K562 (cell line): ENCODE measurements around the gene THADA. TPM values are rescaled to one million over a fixed set of nuclear protein-coding genes. Genes with fewer than 3 reads are reported as not detected.

Experiments
- ATAC-seq: fragments of 200-7000 bp; cut with Tn5 transposase; 3 replicates; pipeline ENCODE4 v1.9.1; 2020; ENCODE audit warnings: moderate library complexity
- BruUV-seq: library from RNA; stranded (reverse); fragments of 400-500 nt; replicated peaks from 2 replicates; lab custom pipeline; 2021; lab: Mats Ljungman, UMichigan
- CTCF ChIA-PET: fragments of 300-600 bp; formaldehyde crosslinking; extraction: SDS; loops from one replicate; lab custom pipeline; 2021; ENCODE audit warnings: low intra/inter-chr PET ratio; lab: Yijun Ruan, JAX
- POLR2A ChIA-PET: fragments of 300-600, 350-650 bp; sonication (Branson Sonifier 250); formaldehyde crosslinking; extraction: SDS; loops from one replicate; lab custom pipeline; 2021; ENCODE audit warnings: antibody characterized with exemption, inconsistent platforms; lab: Yijun Ruan, JAX
- DNase-seq, 4 experiments: peaks; one replicate each; pipeline versions ENCODE4 v3.0.0 to v3.0.0-alpha.2; 2011 to 2018; ENCODE audit warnings: low spot score in 3 of 4, mixed read lengths in 3 of 4; ENCODE audit errors: extremely low read depth in 1 of 4
- FAIRE-seq: peaks from 2 replicates; lab custom pipeline; 2011; peaks lifted over from hg19 to GRCh38; lab: Jason Lieb, UNC
- H2AFZ ChIP-seq: 2 replicates; pipeline ENCODE4 v1.6.0; 2011; ENCODE audit warnings: low read depth, low read length, control low read depth, inconsistent platforms
- H3K27ac ChIP-seq: fragments of 200-600 bp; 3 replicates; pipeline ENCODE4 v1.8.0; 2011; ENCODE audit warnings: low read depth, mild to moderate bottlenecking, control low read depth, inconsistent platforms, low read length, moderate library complexity, mixed read lengths; ENCODE audit errors: extremely low read depth
- H3K27me3 ChIP-seq, 2 experiments: fragments of 300-600 bp in 1 of 2; 2 replicates in 1 of 2; 3 replicates in 1 of 2; pipeline versions ENCODE4 v1.6.0 to v1.8.0; 2011; ENCODE audit warnings: inconsistent platforms in 2 of 2, low read length in 2 of 2, mild to moderate bottlenecking in 1 of 2, mixed read lengths in 1 of 2, moderate library complexity in 1 of 2; ENCODE audit not compliant: control insufficient read depth in 2 of 2, insufficient read depth in 2 of 2
- H3K36me3 ChIP-seq: fragments of 300-600 bp; 3 replicates; pipeline ENCODE4 v1.8.0; 2011; ENCODE audit warnings: mild to moderate bottlenecking, low read length, inconsistent platforms; ENCODE audit not compliant: control insufficient read depth, insufficient read depth
- H3K4me1 ChIP-seq, 2 experiments: fragments of 200-600 bp in 1 of 2; replicated peaks in 1 of 2; 2 replicates in 1 of 2; 3 replicates in 1 of 2; pipeline versions ENCODE4 v1.5.1 to v1.8.0; 2011; ENCODE audit warnings: inconsistent platforms in 2 of 2, low read length in 2 of 2, mild to moderate bottlenecking in 1 of 2, mixed read lengths in 1 of 2, moderate library complexity in 1 of 2; ENCODE audit not compliant: control insufficient read depth in 2 of 2, insufficient read depth in 2 of 2
- H3K4me2 ChIP-seq: 2 replicates; pipeline ENCODE4 v1.6.1; 2011; ENCODE audit warnings: low read length, control low read depth, inconsistent platforms, mixed read lengths; ENCODE audit not compliant: insufficient read depth
- H3K4me3 ChIP-seq: fragments of 200-600 bp; sonication (generic), shearing (Covaris generic); 2 replicates; pipeline ENCODE4 v1.5.1; 2016; ENCODE audit warnings: control low read depth, inconsistent platforms
- H3K79me2 ChIP-seq: fragments of 200-600 bp; 3 replicates; pipeline ENCODE4 v1.8.0; 2011; ENCODE audit warnings: low read length, inconsistent platforms; ENCODE audit not compliant: control insufficient read depth, insufficient read depth
- H3K9ac ChIP-seq, 2 experiments: 2 replicates each; pipeline versions ENCODE4 v1.6.0 to v1.6.1; 2011; ENCODE audit warnings: low read depth in 2 of 2, low read length in 2 of 2, control low read depth in 1 of 2, inconsistent platforms in 1 of 2, mild to moderate bottlenecking in 1 of 2, mixed read lengths in 1 of 2; ENCODE audit not compliant: insufficient read depth in 1 of 2
- H3K9me1 ChIP-seq: one replicate; pipeline ENCODE4 v1.6.0; 2011; ENCODE audit warnings: inconsistent platforms, mild to moderate bottlenecking, low read length, moderate library complexity; ENCODE audit not compliant: control insufficient read depth, insufficient read depth
- H3K9me3 ChIP-seq: replicated peaks from 2 replicates; pipeline ENCODE4 v1.5.1; 2011; ENCODE audit warnings: low read depth, low read length, inconsistent platforms; ENCODE audit not compliant: control insufficient read depth, insufficient read depth
- H4K20me1 ChIP-seq: replicated peaks from 2 replicates; pipeline ENCODE4 v1.6.1; 2011; ENCODE audit warnings: low read length, inconsistent platforms, mixed read lengths; ENCODE audit not compliant: control insufficient read depth, insufficient read depth
- BRF1 ChIP-seq: IDR thresholded peaks from 3 replicates; pipeline ENCODE4 v1.6.1; 2011; ENCODE audit warnings: borderline replicate concordance, mild to moderate bottlenecking; ENCODE audit not compliant: insufficient read length; ENCODE audit errors: extremely low read depth
- DACH1 ChIP-seq: fragments of 450-650 bp; IDR thresholded peaks from 2 replicates; pipeline ENCODE4 v1.6.1; 2018; ENCODE audit not compliant: partially characterized antibody
- DIDO1 ChIP-seq: fragments of 450-650 bp; IDR thresholded peaks from 2 replicates; pipeline ENCODE4 v1.6.1; 2016; ENCODE audit warnings: low read depth, missing biosample characterization, missing genetic modification characterization
- ERF ChIP-seq: fragments of 450-650 bp; formaldehyde crosslinking; IDR thresholded peaks from 2 replicates; pipeline ENCODE4 v1.4.0; 2020; ENCODE audit warnings: mild to moderate bottlenecking, mixed read lengths
- JUND ChIP-seq, 2 experiments: IDR thresholded peaks; 2 replicates in 1 of 2; 3 replicates in 1 of 2; pipeline ENCODE4 v1.6.1; 2011; ENCODE audit warnings: borderline replicate concordance in 2 of 2, low read depth in 2 of 2, low read length in 2 of 2, improper control_type of control experiment in 1 of 2, missing biosample characterization in 1 of 2, missing genetic modification characterization in 1 of 2, missing genetic modification reagents in 1 of 2
- RUNX1 ChIP-seq: sonication (generic); IDR thresholded peaks from 2 replicates; pipeline ENCODE4 v1.6.1; 2016; ENCODE audit warnings: antibody characterized with exemption, low read depth
- SRSF9 ChIP-seq: fragments of 200-400 bp; formaldehyde crosslinking; IDR thresholded peaks from 2 replicates; pipeline ENCODE4 v1.6.1; 2017; ENCODE audit warnings: low read depth, low read length, borderline replicate concordance
- ZBED1 ChIP-seq: IDR thresholded peaks from 2 replicates; pipeline ENCODE4 v1.6.1; 2014
- ZFX ChIP-seq: sonication (generic); formaldehyde crosslinking; IDR thresholded peaks from 2 replicates; pipeline ENCODE4 v1.8.0; 2022; ENCODE audit warnings: mild to moderate bottlenecking, missing genetic modification reagents, moderate library complexity
- ZNF184 ChIP-seq: sonication (generic); formaldehyde crosslinking; IDR thresholded peaks from 2 replicates; pipeline ENCODE4 v1.5.0; 2020; ENCODE audit warnings: missing genetic modification reagents
- ZNF197 ChIP-seq: fragments of 200-800 bp; sonication (Bioruptor generic); IDR thresholded peaks from 2 replicates; pipeline ENCODE4 v1.6.1; 2016; ENCODE audit warnings: low read depth, missing genetic modification characterization, missing compliant biosample characterization
- WGBS: fragments of 100-300 bp; shearing (Covaris generic); methylation state at CpG from one replicate; pipeline ENCODE4 v1.1.6; 2016; ENCODE audit warnings: low coverage, mixed read lengths; ENCODE audit not compliant: insufficient coverage; ENCODE audit errors: missing lambda C conversion rate; 5-methylcytosine and 5-hydroxymethylcytosine counted together
- in situ Hi-C: fragments of 300-500 bp; cut with MboI; formaldehyde crosslinking; loops from 4 replicates; pipeline ENCODE4 v1.15.0; 2018; ENCODE audit warnings: inconsistent platforms, mixed read lengths
- intact Hi-C: fragments of 100-400 bp; cut with micrococcal nuclease; formaldehyde crosslinking; loops from 2 replicates; pipeline ENCODE4 v1.14.2; 2022
- polyA plus RNA-seq, 8 experiments: library from polyadenylated mRNA; depleted of rRNA in 4 of 8; stranded (reverse) in 5 of 8; unstranded in 3 of 8; fragments of >200 nt; fragmentation: Nextera tagmentation in 2 of 8; fragmentation: Illumina TruSeq in 1 of 8; extraction: Ambion mirVana in 2 of 8; extraction: Trizol in 1 of 8; gene quantifications; 2 replicates each; pipeline versions ENCODE4 v1.2.1 to v1.2.3, GENCODE V29; 2011 to 2014; ENCODE audit warnings: inconsistent platforms in 1 of 8, missing spikeins in 1 of 8
- total RNA-seq, 7 experiments: library from RNA; depleted of rRNA in 6 of 7; stranded (reverse); fragments of >200 nt in 6 of 7; fragmentation: Illumina TruSeq in 2 of 7; extraction: Trizol in 2 of 7; gene quantifications; 2 replicates each; pipeline versions ENCODE4 v1.2.1 to v1.2.3, GENCODE V29; 2011 to 2021; ENCODE audit warnings: low replicate concordance in 1 of 7
- TF ChIP-seq, protein P1 (sequence below): fragments of 450-650 bp; conservative IDR thresholded peaks from 2 replicates; pipeline ENCODE4 v1.6.1; 2016; ENCODE audit warnings: missing genetic modification characterization, low read depth, mild to moderate bottlenecking, control low read depth, missing compliant biosample characterization

Gene THADA
- total and polyA plus RNA-seq, 9 of the 15 experiments (the other 6 are each of a cell fraction or from before 2014, with no cell fraction given): 17.8 to 34.7 (median 31.9) TPM

- H3K27ac ChIP-seq: no peak overlapping the region
- 80% methylated on average over 5 of the region's 5 CpGs for WGBS
- no peaks in the 10 kb centered on the region for H3K27me3 ChIP-seq
Observed at GRCh38 chr2:43332653-43333052, 263.2 kb downstream of the THADA start.

More at GRCh38 chr2:43332653-43333052, 263.2 kb downstream of the THADA start:
- Histone ChIP-seq H4K20me1 (no peaks in the 10 kb centered on the region), H3K9me3 (no peaks in the 10 kb centered on the region), H2AFZ (no peak overlapping the region), H3K4me2 (no peak overlapping the region), H3K4me1 (peaks cover 6 to 13% of the 10 kb centered on the region in 2 experiments; a peak in 4 of 5 replicates), H3K9ac (no peak overlapping the region), H3K9me1 (no peaks in the 10 kb centered on the region), H3K79me2 (no peaks in the 10 kb centered on the region), H3K36me3 (peaks cover 3% of the 10 kb centered on the region; the same call in 1 of the 3 replicates), H3K4me3 (no peak overlapping the region)
- in situ Hi-C loops (no loop called here), intact Hi-C loops (no loop called here)
- ATAC-seq: no peak
- POLR2A ChIA-PET: no interaction called here
- DNase-seq: no peak
- FAIRE-seq: no peak
- BruUV-seq: no TSS peak
- CTCF ChIA-PET: no interaction called here
- TF ChIP-seq ZNF197: no peak
- no peak for TF ChIP-seq BRF1
- no peak for TF ChIP-seq ZNF184 (CRISPR knock-in tag)
- no peak for TF ChIP-seq ZFX
- TF ChIP-seq, protein P1, sequence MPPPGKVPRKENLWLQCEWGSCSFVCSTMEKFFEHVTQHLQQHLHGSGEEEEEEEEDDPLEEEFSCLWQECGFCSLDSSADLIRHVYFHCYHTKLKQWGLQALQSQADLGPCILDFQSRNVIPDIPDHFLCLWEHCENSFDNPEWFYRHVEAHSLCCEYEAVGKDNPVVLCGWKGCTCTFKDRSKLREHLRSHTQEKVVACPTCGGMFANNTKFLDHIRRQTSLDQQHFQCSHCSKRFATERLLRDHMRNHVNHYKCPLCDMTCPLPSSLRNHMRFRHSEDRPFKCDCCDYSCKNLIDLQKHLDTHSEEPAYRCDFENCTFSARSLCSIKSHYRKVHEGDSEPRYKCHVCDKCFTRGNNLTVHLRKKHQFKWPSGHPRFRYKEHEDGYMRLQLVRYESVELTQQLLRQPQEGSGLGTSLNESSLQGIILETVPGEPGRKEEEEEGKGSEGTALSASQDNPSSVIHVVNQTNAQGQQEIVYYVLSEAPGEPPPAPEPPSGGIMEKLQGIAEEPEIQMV (tag): no peak
- TF ChIP-seq SRSF9: no peak
- no peak for TF ChIP-seq DACH1
- no peak for TF ChIP-seq DIDO1 (tag)
- TF ChIP-seq RUNX1: no peak
- TF ChIP-seq JUND (IDR thresholded peaks at IDR 0.05; ENCODE audit: borderline replicate concordance, low read depth, low read length): no peak
- TF ChIP-seq JUND (tag; IDR thresholded peaks at IDR 0.05; ENCODE audit: borderline replicate concordance, low read depth, low read length): no peak
- no peak for TF ChIP-seq ZBED1
- TF ChIP-seq ERF (CRISPR knock-in tag): no peak
